ENCODE measurements around the gene DMBT1.
"Not testable (repeated sequence)": the region's sequence is repeated elsewhere in the genome, so short reads cannot be mapped to it uniquely, and the experiment has no call there.

The DMBT1 gene

GRCh38 chr10:122576291-122576690 is 15.7 kb downstream of the DMBT1 start:
- no peak for TF ChIP-seq BHLHE40 (IDR thresholded peaks at IDR 0.05; ENCODE audit: borderline replicate concordance)
- no peak for TF ChIP-seq FOXA1 (IDR thresholded peaks at IDR 0.05)
- no peak for TF ChIP-seq ELF4 (IDR thresholded peaks at IDR 0.05)
- no peak for TF ChIP-seq PKNOX1 (IDR thresholded peaks at IDR 0.05)
- DNase-seq (ENCODE audit: extremely low spot score): no peak
- ChIA-PET POLR2A (no interaction called here), CTCF (no interaction called here)

- TF ChIP-seq BHLHE40 (IDR thresholded peaks at IDR 0.05; ENCODE audit: borderline replicate concordance): no peak
- no peak for TF ChIP-seq SP1 (IDR thresholded peaks at IDR 0.05)
- no peak for TF ChIP-seq FOXA1 (IDR thresholded peaks at IDR 0.05)
- no peak for TF ChIP-seq SUZ12 (IDR thresholded peaks at IDR 0.05)
- no peak for TF ChIP-seq HDGF (IDR thresholded peaks at IDR 0.05; ENCODE audit: borderline replicate concordance)
- no peak for TF ChIP-seq ARNT (IDR thresholded peaks at IDR 0.05)
- CTCF ChIA-PET: no interaction called here
- no peak for DNase-seq (ENCODE audit: extremely low spot score)
- POLR2A ChIA-PET: no interaction called here
These were observed 16.8 kb downstream of the DMBT1 start for GRCh38 chr10:122577311-122577885.

- DNase-seq (ENCODE audit: extremely low spot score); POLR2A ChIA-PET; CTCF ChIA-PET: not testable (repeated sequence)
These were observed 25.5 kb downstream of the DMBT1 start for GRCh38 chr10:122586070-122586469.

- ChIA-PET CTCF (interaction anchor here (0.7 kb wide), 1 partner anchor 22 kb away, joined by 3 read pairs; no protein-coding TSS in a partner anchor), POLR2A (no interaction called here)
- no peak for DNase-seq (ENCODE audit: extremely low spot score)
- TF ChIP-seq NFRKB (IDR thresholded peaks at IDR 0.05) (no peak), BHLHE40 (IDR thresholded peaks at IDR 0.05; ENCODE audit: borderline replicate concordance) (no peak)
These were observed 26.7 kb downstream of the DMBT1 start for GRCh38 chr10:122587098-122587760.

GRCh38 chr10:122588381-122588780 is 27.8 kb downstream of the DMBT1 start:
- CTCF ChIA-PET: no interaction called here

GRCh38 chr10:122590153-122590552 is 29.6 kb downstream of the DMBT1 start:
- CTCF ChIA-PET: no interaction called here
- POLR2A ChIA-PET: no interaction called here
- no peak for DNase-seq (ENCODE audit: extremely low spot score)
- TF ChIP-seq ELF4 (IDR thresholded peaks at IDR 0.05) (no peak), ZNF384 (IDR thresholded peaks at IDR 0.05) (no peak), NFRKB (IDR thresholded peaks at IDR 0.05) (no peak), SUZ12 (IDR thresholded peaks at IDR 0.05) (no peak), SP1 (IDR thresholded peaks at IDR 0.05) (no peak), L3MBTL2 (conservative IDR thresholded peaks at IDR 0.05) (no peak), TARDBP (IDR thresholded peaks at IDR 0.05) (no peak), FOXM1 (IDR thresholded peaks at IDR 0.05; ENCODE audit: borderline replicate concordance) (no peak), BHLHE40 (IDR thresholded peaks at IDR 0.05; ENCODE audit: borderline replicate concordance) (no peak), ARNT (IDR thresholded peaks at IDR 0.05) (no peak), FOXK2 (IDR thresholded peaks at IDR 0.05) (no peak), PKNOX1 (IDR thresholded peaks at IDR 0.05) (no peak), CTBP1 (IDR thresholded peaks at IDR 0.05; ENCODE audit: borderline replicate concordance) (no peak), FOXA1 (IDR thresholded peaks at IDR 0.05) (no peak), LEF1 (IDR thresholded peaks at IDR 0.05; ENCODE audit: borderline replicate concordance) (no peak), HDGF (IDR thresholded peaks at IDR 0.05; ENCODE audit: borderline replicate concordance) (no peak)

More at GRCh38 chr10:122588381-122588780, 27.8 kb downstream of the DMBT1 start:
- no peak for TF ChIP-seq FOXA1 (IDR thresholded peaks at IDR 0.05)
- TF ChIP-seq BHLHE40 (IDR thresholded peaks at IDR 0.05; ENCODE audit: borderline replicate concordance): no peak
- no peak for TF ChIP-seq L3MBTL2 (conservative IDR thresholded peaks at IDR 0.05)
- no peak for TF ChIP-seq TARDBP (IDR thresholded peaks at IDR 0.05)
- no peak for TF ChIP-seq FOXK2 (IDR thresholded peaks at IDR 0.05)
- TF ChIP-seq CTBP1 (IDR thresholded peaks at IDR 0.05; ENCODE audit: borderline replicate concordance): no peak
- TF ChIP-seq ZNF384 (IDR thresholded peaks at IDR 0.05): no peak
- POLR2A ChIA-PET: no interaction called here
- no peak for DNase-seq (ENCODE audit: extremely low spot score)

- no peak for TF ChIP-seq ARNT (IDR thresholded peaks at IDR 0.05)
- no peak for TF ChIP-seq HDGF (IDR thresholded peaks at IDR 0.05; ENCODE audit: borderline replicate concordance)
- TF ChIP-seq TARDBP (IDR thresholded peaks at IDR 0.05): no peak
- no peak for TF ChIP-seq FOXA1 (IDR thresholded peaks at IDR 0.05)
- TF ChIP-seq ZNF384 (IDR thresholded peaks at IDR 0.05): no peak
- TF ChIP-seq FOXK2 (IDR thresholded peaks at IDR 0.05): no peak
- TF ChIP-seq SP1 (IDR thresholded peaks at IDR 0.05): no peak
- no peak for TF ChIP-seq ELF4 (IDR thresholded peaks at IDR 0.05)
- DNase-seq (ENCODE audit: extremely low spot score): no peak
- ChIA-PET POLR2A (no interaction called here), CTCF (no interaction called here)
These were observed 31.2 kb downstream of the DMBT1 start for GRCh38 chr10:122591736-122592135.

- CTCF ChIA-PET: no interaction called here
- no peak for TF ChIP-seq FOXM1 (IDR thresholded peaks at IDR 0.05; ENCODE audit: borderline replicate concordance)
- TF ChIP-seq NFRKB (IDR thresholded peaks at IDR 0.05): no peak
- TF ChIP-seq PKNOX1 (IDR thresholded peaks at IDR 0.05): no peak
- TF ChIP-seq SUZ12 (IDR thresholded peaks at IDR 0.05): no peak
- no peak for TF ChIP-seq TARDBP (IDR thresholded peaks at IDR 0.05)
- no peak for TF ChIP-seq CTBP1 (IDR thresholded peaks at IDR 0.05; ENCODE audit: borderline replicate concordance)
- TF ChIP-seq FOXA1 (IDR thresholded peaks at IDR 0.05): no peak
- no peak for TF ChIP-seq SP1 (IDR thresholded peaks at IDR 0.05)
- TF ChIP-seq L3MBTL2 (conservative IDR thresholded peaks at IDR 0.05): no peak
- no peak for TF ChIP-seq BHLHE40 (IDR thresholded peaks at IDR 0.05; ENCODE audit: borderline replicate concordance)
- no peak for TF ChIP-seq LEF1 (IDR thresholded peaks at IDR 0.05; ENCODE audit: borderline replicate concordance)
- no peak for TF ChIP-seq ARNT (IDR thresholded peaks at IDR 0.05)
- POLR2A ChIA-PET: no interaction called here
- DNase-seq (ENCODE audit: extremely low spot score): no peak
These were observed 31.6 kb downstream of the DMBT1 start for GRCh38 chr10:122592161-122592560.

All from HEK293T (cell line).